Stimulated activated CD8-positive, alpha-beta memory T cell treated with anti-CD3 and anti-CD28 coated beads, Interleukin-4, amount 100 ng/mL, for 4 hours (primary cell): ENCODE data around the gene STAMBP.
"Not testable (repeated sequence)": the region's sequence is repeated elsewhere in the genome, so short reads cannot be mapped to it uniquely, and the experiment has no call there.

Experiments
- DNase-seq, 2 donors: peaks; one replicate each; pipeline ENCODE4 v3.0.0-alpha.2; 2020; ENCODE audit warnings: low read depth in 2 of 2, low spot score in 1 of 2

Gene STAMBP

DNA sequence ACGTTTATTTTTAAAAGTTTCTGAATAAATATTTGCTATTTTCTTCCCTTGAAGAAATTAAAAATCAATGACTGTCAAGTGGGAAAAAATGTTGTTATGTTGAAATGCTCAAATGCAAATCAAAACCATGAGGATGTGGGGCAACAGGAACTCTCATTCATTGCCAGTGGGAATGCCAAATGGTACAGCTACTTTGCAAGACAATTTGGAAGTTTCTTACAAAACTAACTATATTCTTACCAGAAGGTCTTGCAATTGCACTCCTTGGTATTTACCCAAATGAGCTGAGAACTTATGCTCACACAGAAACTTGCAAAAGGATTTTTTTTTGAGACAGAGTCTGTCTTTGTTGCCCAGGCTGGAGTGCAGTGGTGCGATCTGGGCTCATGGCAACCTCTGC is 56.6 kb downstream of the STAMBP start:
- DNase-seq = no peak

GRCh38 chr2:73886357-73886756 is 57.6 kb downstream of the STAMBP start:
- no peak for DNase-seq

GRCh38 chr2:73887596-73888353 is 59.0 kb downstream of the STAMBP start:
- DNase-seq = not testable (repeated sequence)

- DNase-seq = no peak
These were observed 59.6 kb downstream of the STAMBP start for GRCh38 chr2:73888388-73888787.

DNA sequence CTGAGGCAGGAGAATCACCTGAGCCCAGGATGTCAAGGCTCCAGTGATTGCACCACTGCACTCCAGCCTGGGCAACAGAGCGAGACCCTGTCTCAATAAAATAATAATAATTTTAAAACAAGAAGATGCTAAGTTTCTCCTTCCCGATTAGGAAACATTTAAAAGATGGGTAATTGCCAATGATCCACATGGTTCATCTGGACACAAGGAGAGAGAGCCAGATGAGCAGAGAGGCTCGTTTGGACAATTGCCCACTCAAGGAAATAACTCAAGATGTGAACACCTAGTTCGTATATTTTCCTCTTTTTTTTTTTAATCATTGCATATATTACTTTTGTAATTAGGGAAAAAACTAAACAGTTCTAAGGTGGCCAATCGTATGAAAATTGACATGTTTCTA is 60.4 kb downstream of the STAMBP start:
- no peak for DNase-seq

DNA sequence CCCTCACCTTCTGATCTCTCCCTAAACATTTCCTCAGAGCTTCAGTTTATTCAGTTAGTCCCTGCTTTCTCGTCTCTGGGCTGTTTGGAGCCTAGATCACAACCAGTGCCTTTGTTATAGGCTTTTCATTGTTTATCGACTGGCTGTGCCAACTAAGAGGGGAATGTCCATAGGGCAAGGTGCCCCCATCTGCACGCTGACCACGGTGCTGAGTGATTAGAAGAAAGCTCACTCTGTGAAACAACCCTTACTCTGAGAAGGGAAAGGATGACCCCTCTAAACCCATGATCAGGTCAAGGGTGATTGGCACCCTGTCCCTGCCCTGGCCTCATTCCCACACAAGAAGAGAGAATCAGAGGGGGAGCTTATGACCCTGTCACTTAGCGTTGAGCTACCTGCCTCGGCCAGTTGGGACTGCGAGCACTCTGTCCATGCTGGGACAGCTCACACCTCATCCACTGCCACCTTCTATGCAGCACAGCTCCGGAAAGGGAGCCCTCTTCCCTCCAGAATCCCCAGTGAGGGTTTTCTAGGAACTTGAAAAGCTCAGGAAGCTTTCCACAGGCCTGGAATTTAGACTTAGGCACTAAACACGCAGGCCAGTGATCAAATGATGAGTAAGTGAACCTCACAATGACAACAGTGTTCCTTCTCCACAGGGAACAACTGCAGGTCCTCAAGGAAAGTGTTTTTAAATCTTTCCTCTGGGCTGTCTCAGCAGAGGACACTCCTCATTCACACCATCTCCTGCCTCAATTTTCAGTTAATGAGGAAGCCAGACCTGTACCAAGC is 61.7 kb downstream of the STAMBP start:
- DNase-seq = no peak

DNA sequence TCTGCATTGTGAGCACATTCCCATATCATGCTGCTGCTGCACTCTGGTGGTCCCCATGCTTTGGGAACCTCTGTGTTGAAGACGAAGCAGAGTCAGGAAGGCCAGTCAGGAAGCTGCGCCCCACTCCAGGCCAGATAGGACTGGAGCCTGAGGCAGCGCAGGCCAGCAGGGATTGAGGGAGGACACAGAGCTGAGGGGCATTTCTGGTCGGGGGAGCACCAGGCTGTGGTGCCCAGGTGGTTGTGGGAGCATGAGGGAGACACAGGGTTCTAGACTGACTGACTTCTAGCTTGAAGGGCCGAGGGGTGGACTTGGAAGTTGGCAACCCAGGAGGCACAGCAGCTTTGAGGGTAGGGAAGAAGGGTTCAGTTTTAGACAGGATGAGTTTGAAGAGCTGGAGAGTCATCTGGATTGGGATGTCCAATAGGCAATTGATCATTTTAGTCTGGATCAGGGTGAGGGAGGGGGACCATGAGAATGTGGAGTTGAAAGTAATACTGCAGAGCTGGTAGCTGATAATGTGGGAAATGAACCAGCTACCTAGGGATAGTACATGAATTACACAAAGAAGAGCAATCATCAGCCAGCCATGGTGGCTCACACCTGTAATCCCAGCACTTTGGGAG is 62.6 kb downstream of the STAMBP start:
- DNase-seq = no peak

DNA sequence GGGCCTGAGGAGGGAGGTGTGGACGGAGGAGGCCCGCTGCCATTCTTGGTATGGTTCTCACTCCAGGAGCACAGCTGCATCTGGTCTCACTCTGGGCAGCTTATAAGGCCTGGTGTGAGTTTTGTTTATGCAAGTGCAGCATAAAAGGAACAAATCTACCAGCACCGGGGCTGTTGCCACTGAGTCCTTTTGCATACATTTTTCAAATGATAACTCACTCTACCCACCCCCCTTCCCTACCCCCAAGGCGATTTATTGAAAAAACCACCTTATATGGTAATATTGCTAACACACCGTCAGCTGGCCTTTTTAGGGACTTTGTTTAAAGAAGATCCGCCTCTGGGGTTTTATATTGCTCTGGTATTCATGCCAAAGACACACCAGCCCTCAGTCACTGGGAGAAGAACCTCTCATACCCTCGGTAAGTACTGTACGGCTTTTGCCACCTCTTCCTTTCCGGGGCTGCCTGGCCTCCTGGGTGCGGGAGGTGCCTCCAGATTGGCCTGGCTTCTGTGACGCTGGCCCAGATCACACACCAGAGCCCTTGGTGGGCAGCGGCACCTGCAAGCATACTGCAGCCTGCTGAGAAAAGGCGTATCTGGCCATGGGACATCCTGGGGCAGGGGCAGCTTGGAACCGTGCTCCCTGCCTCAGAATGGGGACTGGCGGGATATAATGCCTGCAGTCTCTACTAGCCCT is 64.0 kb downstream of the STAMBP start, which contains the start of gene ACTG2:
ACTG2 (plus strand) TSS at position 378 of the 699 bp plus-strand sequence. CDS start 8,304 bp downstream, outside the sequence.
- no peak for DNase-seq

GRCh38 chr2:73893764-73894474 is 65.2 kb downstream of the STAMBP start:
- DNase-seq = no peak

DNA sequence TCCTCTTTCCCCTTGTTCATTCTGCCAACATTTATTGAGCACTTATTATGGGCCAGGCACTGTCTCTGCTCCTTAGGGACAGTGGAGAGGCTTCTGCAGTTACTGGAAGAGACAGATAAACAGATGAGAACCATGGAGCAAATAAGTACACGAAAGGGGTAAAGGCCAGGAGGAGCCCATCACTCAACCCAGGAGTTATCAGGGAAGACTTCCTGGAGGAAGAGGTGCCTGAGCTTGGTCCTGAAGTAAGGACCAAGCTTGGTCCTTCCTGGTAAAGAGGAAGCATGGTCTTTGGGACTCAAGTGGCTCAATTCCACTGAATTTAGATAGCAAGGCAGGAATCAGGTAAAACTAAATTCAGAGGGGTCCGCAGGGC is 65.7 kb downstream of the STAMBP start:
- no peak for DNase-seq

- DNase-seq = no peak
These were observed 66.1 kb downstream of the STAMBP start for GRCh38 chr2:73894877-73895276.

DNA sequence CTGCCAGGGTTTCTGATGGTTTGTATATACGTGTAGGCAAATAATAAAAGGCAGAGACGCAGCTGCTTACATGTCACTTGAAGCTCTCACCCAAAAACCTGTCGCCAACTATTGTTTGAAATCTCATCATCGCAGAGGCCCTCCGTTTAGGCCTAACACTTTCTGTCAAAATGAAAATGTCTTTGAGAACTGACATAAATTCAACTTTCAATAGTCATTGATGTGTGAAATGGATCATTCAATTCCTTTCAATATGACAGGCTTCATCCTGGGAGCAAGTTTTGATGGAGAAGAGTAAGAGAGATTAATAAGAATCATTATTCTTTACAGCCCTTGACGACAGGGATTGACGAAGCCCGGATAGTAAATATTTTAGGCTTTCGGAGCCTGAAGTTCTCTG is 66.7 kb downstream of the STAMBP start:
- DNase-seq = no peak

GRCh38 chr2:73896362-73897239 is 67.8 kb downstream of the STAMBP start:
- peak in 1 of 2 donors; percentile 5 for DNase-seq

DNA sequence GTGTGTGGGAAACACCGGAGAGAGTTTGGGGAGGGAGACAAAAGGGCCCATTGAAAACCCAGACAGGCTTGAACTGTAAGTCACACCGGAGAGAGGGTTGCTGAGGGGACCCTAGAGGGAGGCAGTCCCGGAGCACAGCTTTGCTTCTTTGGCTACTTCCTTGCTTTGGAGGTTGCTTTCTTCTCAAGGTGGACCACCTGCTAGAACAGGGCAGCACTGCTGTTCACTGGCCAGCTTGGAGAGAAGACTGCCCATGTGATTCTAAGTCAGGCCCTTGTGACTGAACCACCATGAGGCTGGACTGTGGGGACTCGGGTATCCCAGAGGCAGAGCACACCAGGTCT is 68.5 kb downstream of the STAMBP start:
- no peak for DNase-seq

GRCh38 chr2:73897934-73898333 is 69.2 kb downstream of the STAMBP start:
- DNase-seq = no peak

DNA sequence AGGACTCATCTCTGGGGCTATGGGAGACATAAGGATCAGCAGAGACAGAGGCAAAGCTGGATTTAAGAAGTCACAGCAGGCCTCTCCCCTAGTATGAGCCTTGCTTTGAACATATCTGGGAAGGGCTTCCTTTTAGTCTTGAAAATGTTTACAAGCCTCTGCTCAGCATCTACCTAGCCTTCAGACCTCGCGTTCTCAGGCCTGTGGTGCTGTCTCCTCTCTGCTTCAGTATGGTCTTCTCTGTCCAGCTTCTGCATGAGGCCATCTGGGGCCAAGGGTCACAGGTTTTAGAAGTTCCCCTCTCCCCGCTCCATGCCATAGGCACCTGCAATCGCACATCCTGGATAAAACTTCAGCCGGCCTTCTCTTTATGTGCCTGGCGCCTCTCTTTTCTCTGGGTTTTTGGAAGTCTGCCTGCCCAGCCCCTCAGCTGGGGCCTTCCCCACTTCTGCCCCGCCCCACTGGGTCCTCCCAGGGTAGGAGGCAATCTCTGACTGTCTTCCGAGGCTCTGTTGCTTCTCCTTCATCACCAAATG is 71.1 kb downstream of the STAMBP start:
- no peak for DNase-seq

- DNase-seq = no peak
These were observed 72.4 kb downstream of the STAMBP start for GRCh38 chr2:73901143-73901542.

GRCh38 chr2:73902284-73902683 is 73.5 kb downstream of the STAMBP start:
- no peak for DNase-seq

GRCh38 chr2:73903313-73903712 is 74.6 kb downstream of the STAMBP start:
- no peak for DNase-seq
